Omental fat pad (tissue), 4 donors: ENCODE results near the gene DDAH2. TPM values are rescaled to one million over a fixed set of nuclear protein-coding genes. Genes with fewer than 3 reads are reported as not detected.

Experiments
- ATAC-seq: fragments of 150-250 bp; one replicate; pipeline ENCODE4 v1.9.1; 2016; ENCODE audit warnings: mild to moderate bottlenecking, moderate library complexity; ENCODE audit not compliant: low FRiP score
- DNase-seq: peaks from one replicate; pipeline ENCODE4 v3.0.0-alpha.2; 2019; ENCODE audit warnings: low spot score
- total RNA-seq, 4 donors: library from RNA; depleted of rRNA; stranded (reverse); fragments of >200 nt; gene quantifications; one replicate each; pipeline ENCODE4 v1.1.0, GENCODE V29; 2016
- TF ChIP-seq, protein P1 (sequence below), 3 donors: fragments of 450-650 bp; IDR thresholded peaks; one replicate each; pipeline ENCODE4 v1.5.1; 2016 to 2017; ENCODE audit warnings: antibody characterized with exemption in 3 of 3, mild to moderate bottlenecking in 3 of 3, moderate library complexity in 2 of 3

DDAH2 gene
- total RNA-seq, 4 donors from 2014 or later: 103 to 148 (median 115) TPM

DNA sequence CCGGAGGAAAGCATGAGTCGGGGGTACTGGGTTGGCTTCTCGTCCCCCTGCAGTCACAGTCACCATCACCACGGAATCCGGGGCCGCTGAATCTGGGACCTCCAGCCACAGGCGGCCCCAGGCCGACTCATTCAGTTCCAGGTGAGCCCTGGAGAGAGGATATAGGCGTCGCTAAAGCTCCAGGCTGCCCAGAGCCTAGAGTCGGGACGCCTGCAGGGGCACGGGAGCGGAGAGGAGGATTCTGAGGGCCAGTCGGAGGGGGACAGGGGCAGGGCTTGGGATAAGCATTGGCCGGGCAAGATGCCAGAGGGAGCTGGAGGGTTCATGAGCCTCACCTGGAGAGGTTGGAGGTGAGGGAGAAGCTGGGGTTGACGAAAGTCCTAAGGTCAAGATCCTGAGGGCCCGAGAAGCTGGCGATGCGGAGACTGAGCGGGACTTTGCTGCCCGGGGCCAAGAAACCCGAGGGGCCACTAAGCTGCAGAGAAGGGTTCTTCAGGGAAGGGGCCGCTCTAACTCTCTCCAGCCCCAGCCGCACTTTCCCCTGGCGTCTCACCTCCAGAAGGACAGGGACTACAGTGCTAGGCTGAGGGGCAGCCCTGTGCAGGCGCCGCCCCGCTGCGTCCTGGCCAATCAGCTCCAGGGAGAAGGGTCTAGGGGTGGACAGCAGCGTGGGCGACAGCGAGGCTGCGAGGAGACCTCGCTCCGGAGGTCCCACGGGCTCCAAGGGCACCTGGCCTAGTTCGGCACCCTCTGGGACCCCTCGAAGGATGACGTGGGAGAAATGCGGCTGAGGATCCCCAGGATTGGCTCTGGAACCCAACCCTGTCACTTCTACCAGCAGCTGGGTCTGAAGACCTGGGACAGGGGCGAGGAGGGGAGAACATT is 37.1 kb upstream of the DDAH2 start:
- no peak for DNase-seq
- ATAC-seq: no peak
- TF ChIP-seq, protein P1, sequence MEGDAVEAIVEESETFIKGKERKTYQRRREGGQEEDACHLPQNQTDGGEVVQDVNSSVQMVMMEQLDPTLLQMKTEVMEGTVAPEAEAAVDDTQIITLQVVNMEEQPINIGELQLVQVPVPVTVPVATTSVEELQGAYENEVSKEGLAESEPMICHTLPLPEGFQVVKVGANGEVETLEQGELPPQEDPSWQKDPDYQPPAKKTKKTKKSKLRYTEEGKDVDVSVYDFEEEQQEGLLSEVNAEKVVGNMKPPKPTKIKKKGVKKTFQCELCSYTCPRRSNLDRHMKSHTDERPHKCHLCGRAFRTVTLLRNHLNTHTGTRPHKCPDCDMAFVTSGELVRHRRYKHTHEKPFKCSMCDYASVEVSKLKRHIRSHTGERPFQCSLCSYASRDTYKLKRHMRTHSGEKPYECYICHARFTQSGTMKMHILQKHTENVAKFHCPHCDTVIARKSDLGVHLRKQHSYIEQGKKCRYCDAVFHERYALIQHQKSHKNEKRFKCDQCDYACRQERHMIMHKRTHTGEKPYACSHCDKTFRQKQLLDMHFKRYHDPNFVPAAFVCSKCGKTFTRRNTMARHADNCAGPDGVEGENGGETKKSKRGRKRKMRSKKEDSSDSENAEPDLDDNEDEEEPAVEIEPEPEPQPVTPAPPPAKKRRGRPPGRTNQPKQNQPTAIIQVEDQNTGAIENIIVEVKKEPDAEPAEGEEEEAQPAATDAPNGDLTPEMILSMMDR (IDR thresholded peaks at IDR 0.05): no peak

DNA sequence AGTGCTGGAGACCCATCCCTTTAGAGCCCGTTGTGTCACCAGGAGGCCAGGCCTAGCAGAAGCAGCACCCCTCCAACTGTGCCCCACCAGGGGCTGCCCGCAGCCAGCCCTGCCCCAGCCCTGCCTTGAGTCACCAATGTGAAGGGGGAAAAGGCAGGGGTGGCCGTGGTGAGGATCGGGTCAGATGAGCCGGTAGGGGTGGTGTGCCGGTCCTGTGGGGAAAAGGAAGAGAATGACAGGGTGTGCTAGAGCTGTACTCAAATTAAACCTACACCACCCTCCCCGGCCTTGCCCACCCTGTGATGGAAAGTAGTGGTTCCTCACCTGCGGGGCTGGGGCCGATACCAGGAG is 36.4 kb upstream of the DDAH2 start:
- TF ChIP-seq, protein P1 (IDR thresholded peaks at IDR 0.05): no peak
- ATAC-seq (no peak), DNase-seq (no peak)

DNA sequence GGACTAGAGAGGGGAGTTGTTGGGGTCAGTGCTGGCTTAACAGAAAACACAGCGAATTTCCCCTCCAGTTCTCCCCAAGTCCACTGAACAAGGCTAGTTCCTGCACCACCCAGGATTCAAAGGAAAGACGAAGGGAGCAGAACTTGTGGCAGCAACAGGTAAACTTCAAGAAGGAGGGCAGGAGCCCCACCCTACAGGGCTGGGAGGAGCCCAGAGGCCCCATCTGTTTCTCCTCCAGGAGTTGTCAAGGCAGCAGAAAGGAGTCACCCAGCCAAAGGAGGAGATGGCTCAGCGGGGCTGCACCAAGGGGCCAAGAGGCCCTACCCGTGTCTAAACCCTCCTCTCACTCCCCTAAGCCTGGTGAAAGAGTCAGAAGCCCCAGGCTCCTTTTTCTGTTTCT is 35.1 kb upstream of the DDAH2 start:
- TF ChIP-seq, protein P1 (IDR thresholded peaks at IDR 0.05): no peak
- ATAC-seq (no peak), DNase-seq (no peak)

DNA sequence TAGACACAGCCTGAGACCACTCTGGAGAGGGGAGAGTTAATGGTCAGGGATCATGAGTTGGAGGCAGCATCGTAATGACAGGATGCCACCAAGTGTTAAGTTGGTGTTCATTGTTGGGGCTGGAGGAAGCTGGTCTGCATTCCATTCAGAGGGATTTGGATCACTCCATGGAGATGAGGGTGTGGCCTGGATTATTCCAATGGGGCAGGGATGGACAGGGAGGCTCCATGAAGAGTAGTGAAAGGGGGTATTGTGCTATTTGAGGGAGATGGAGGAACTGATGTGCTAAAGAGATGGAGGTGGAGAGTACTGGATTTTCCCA is 34.5 kb upstream of the DDAH2 start:
- TF ChIP-seq, protein P1 (IDR thresholded peaks at IDR 0.05): no peak
- no peak for ATAC-seq
- DNase-seq: no peak

DNA sequence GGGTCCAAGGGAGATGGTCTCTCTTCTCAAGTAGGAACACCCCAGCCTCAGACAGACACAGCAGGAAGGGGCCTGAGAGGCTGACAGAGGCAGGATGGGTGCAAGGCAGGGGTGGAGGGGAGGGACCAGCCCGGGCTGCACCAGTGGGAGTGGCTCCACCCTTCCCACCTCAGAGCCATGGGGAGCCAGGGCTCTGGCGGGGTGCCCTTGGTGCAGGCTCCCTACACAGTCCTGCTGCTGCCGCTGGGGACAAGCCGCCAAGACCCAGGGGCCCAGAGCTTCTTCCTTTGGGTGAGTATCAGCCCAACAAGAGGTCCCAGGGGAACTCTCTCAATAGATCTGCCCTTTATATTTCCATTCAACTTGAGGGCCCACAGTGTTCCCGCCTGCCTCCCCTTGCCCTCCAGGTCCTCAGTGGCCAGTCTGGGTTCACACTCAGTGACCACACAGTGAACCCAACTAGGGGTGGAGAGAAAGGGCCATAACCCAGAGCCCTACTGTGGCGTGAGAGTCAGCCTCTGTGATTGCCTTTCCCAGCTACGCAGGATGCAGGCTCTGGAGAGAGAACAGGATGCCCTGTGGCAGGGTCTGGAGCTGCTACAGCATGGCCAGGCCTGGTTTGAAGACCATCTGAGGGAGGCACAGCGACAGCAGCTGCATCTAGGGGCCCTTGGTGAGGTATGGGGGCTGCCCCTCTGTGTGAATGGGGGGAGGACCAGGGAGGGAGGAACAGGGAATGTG is 33.9 kb upstream of the DDAH2 start:
- DNase-seq (no peak), ATAC-seq (no peak)
- TF ChIP-seq, protein P1 (IDR thresholded peaks at IDR 0.05): no peak

DNA sequence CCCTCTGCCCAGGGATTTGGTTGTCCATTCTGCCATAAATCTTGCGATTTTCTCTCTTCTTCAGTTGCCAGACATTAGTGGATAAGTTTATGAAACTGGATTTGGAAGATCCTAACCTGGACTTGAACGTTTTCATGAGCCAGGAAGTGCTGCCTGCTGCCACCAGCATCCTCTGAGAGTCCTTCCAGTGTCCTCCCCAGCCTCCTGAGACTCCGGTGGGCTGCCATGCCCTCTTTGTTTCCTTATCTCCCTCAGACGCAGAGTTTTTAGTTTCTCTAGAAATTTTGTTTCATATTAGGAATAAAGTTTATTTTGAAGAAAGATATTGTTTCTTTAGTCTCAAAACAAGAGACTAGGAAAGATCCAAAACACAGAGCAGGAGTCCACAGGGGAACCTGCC is 33.3 kb upstream of the DDAH2 start, which contains the start of gene SAPCD1:
TSS of gene SAPCD1 (plus strand) at position 301 of the 400 bp plus-strand sequence. CDS start 399 bp downstream, outside the sequence.
- ATAC-seq: no peak
- TF ChIP-seq, protein P1 (IDR thresholded peaks at IDR 0.05): no peak
- no peak for DNase-seq
